AG09309 (cell line): Measurements from ENCODE around the gene RPAP2.

Experiments used
- DNase-seq: peaks from one replicate; pipeline ENCODE4 v3.0.0-alpha.2; 2010; ENCODE audit warnings: low read depth
- H3K4me3 ChIP-seq: 2 replicates; pipeline ENCODE4 v1.5.1; 2011; ENCODE audit warnings: mild to moderate bottlenecking, low read depth, low read length, moderate library complexity; ENCODE audit not compliant: control insufficient read depth
- CTCF ChIP-seq: IDR thresholded peaks from 2 replicates; pipeline ENCODE4 v1.5.1; 2011; ENCODE audit warnings: mild to moderate bottlenecking, low read depth, low read length, inconsistent platforms; ENCODE audit not compliant: insufficient read depth, control insufficient read depth; ENCODE audit errors: missing control alignments

Gene RPAP2

DNA sequence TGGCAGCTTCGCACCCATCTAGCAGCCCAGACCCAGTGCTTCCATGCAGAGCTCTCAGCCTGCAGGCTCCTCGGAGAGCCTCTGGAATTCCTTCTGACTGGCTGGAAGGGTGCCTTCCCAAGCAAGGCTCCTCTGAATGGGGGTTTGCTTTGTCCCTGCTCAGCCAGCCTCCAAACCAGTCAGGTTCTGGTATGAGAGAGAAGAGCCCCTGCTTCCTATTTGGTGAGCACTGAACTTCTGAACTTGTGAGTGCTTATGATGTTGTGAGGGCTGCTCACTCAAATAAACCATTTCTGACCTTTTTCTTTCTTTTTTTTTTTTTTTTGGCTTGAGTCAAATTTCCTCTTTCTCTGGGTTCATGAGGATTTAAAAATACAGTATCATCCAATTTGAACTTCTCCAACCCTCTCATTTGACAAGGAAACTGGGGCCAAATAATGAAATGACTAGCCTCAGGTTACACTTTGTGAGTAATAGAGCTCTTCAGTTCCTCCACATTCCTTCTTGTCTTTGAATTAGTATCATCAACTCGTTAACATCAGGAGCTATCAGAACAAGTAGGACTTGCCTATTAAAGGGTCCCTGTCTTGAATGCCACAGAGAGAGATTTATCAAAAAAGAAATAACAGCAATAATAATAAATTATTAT, 148.3 kb downstream of the RPAP2 start:
- no peak for DNase-seq
- H3K4me3 ChIP-seq: no peak overlapping the region
- TF ChIP-seq CTCF: no peak

GRCh38 chr1:92447976-92448375, 149.1 kb downstream of the RPAP2 start:
- TF ChIP-seq CTCF: no peak
- DNase-seq: no peak
- no peak overlapping the region for H3K4me3 ChIP-seq
